ENCODE results near the gene TMEM225B. TPM values are rescaled to one million over a fixed set of nuclear protein-coding genes. Genes with fewer than 3 reads are reported as not detected.

Gene TMEM225B
- total and polyA plus RNA-seq, 2 of the 4 experiments (the other 2 are of a cell fraction) = 0.32 to 0.54 TPM

GRCh38 chr7:99596408-99596955 lies 1.6 kb upstream of the TMEM225B start:
- no peak overlapping the region for H3K4me3 ChIP-seq (ENCODE audit: insufficient read depth, low read depth, low read length)
- H3K4me1 ChIP-seq (ENCODE audit: control insufficient read depth, insufficient read depth, low read length) = no peaks in the 10 kb centered on the region
- ChIA-PET POLR2A (ENCODE audit: unreplicated experiment) (no interaction called here), CTCF (no interaction called here)
- in situ Hi-C loops (cut with MboI; ENCODE audit: low sequenced_read_pairs) (no loop called here), dilution Hi-C loops (cut with HindIII; ENCODE audit: low sequenced_read_pairs, unreplicated experiment) (no loop called here), intact Hi-C loops (cut with micrococcal nuclease) (no loop called here)
- H3K9me1 ChIP-seq (ENCODE audit: insufficient read depth, low read length) = no peaks in the 10 kb centered on the region
- no peaks in the 10 kb centered on the region for H3K79me1 ChIP-seq (ENCODE audit: low read depth in 1 of 2, low read length in 2 of 2)
- H2BK15ac ChIP-seq (ENCODE audit: low read depth, low read length) = no peak overlapping the region
- no peak overlapping the region for H3K23ac ChIP-seq (ENCODE audit: low read depth, low read length)
- no peaks in the 10 kb centered on the region for H4K20me1 ChIP-seq (ENCODE audit: insufficient read depth, low read length)
- no peak overlapping the region for H3K9ac ChIP-seq (ENCODE audit: low read depth, low read length)
- no peak overlapping the region for H3K56ac ChIP-seq (ENCODE audit: extremely low read depth, insufficient read depth, low read length)
- ATAC-seq (ENCODE audit: low read depth) = no peak
- H4K8ac ChIP-seq (ENCODE audit: low read depth in 2 of 2, low read length in 2 of 2) = no peak overlapping the region
- H3K9me3 ChIP-seq (ENCODE audit: control insufficient read depth, insufficient read depth, low read length) = no peaks in the 10 kb centered on the region
- no peak overlapping the region for H3K4ac ChIP-seq (ENCODE audit: low read depth, low read length)
- TF ChIP-seq NFE2L2 (IDR thresholded peaks at IDR 0.05; ENCODE audit: low read depth, low read length) (no peak), SMC3 (IDR thresholded peaks at IDR 0.05; ENCODE audit: low read depth, low read length) (no peak)
- H3K27me3 ChIP-seq (ENCODE audit: control insufficient read depth, insufficient read depth, low read length) = no peaks in the 10 kb centered on the region
- no peaks in the 10 kb centered on the region for H3K36me3 ChIP-seq (ENCODE audit: control insufficient read depth, insufficient read depth, low read length)
- no peak overlapping the region for H2BK5ac ChIP-seq (ENCODE audit: low read depth, low read length, poor library complexity, severe bottlenecking)
- no peak overlapping the region for H2BK20ac ChIP-seq (ENCODE audit: low read depth, low read length)
- H3K27ac ChIP-seq (ENCODE audit: insufficient read depth, low read length) = no peak overlapping the region
- H4K91ac ChIP-seq (ENCODE audit: insufficient read depth, low read depth, low read length) = no peak overlapping the region
- no peak overlapping the region for H3K18ac ChIP-seq (ENCODE audit: low read depth, low read length)
- BruUV-seq (replicated peaks) = no TSS peak
- H2AK9ac ChIP-seq (replicated peaks; ENCODE audit: low read depth, low read length, poor library complexity) = no peak overlapping the region
- WGBS, 2 experiments (ENCODE audit: extremely low coverage in 2 of 2, insufficient read length in 1 of 2) = no CpG with 5 or more reads among the region's 1 CpG
- H3K14ac ChIP-seq (replicated peaks; ENCODE audit: low read depth, low read length) = no peak overlapping the region
- no peak for DNase-seq
- no peak overlapping the region for H2AK5ac ChIP-seq (ENCODE audit: low read depth, low read length)
- no peak overlapping the region for H4K5ac ChIP-seq (ENCODE audit: low read depth, low read length)
- H2BK120ac ChIP-seq (ENCODE audit: low read depth, low read length) = no peak overlapping the region
- no peak overlapping the region for H2AFZ ChIP-seq (replicated peaks; ENCODE audit: low read length, poor library complexity)
- no peak overlapping the region for H3K4me2 ChIP-seq (ENCODE audit: low read depth, low read length)

All from IMR-90 (cell line).